HepG2 (cell line): Measurements from ENCODE around the gene SPNS2. TPM values are rescaled to one million over a fixed set of nuclear protein-coding genes. Genes with fewer than 3 reads are reported as not detected.

Experiments used
- ATAC-seq: fragments of 200-7000 bp; cut with Tn5 transposase; 3 replicates; pipeline ENCODE4 v1.9.1; 2020; ENCODE audit warnings: mild to moderate bottlenecking, moderate library complexity
- BruUV-seq: library from RNA; stranded (reverse); fragments of 400-500 nt; replicated peaks from 2 replicates; lab custom pipeline; 2021; lab: Mats Ljungman, UMichigan
- CTCF ChIA-PET: fragments of 300-600 bp; formaldehyde crosslinking; extraction: SDS; loops from one replicate; lab custom pipeline; 2021; ENCODE audit warnings: low total read pairs, inconsistent platforms, low intra/inter-chr PET ratio; lab: Yijun Ruan, JAX
- POLR2A ChIA-PET: fragments of 350-600 bp; sonication (Branson Sonifier 250); formaldehyde crosslinking; loops from one replicate; lab custom pipeline; 2020; ENCODE audit warnings: antibody characterized with exemption, inconsistent platforms; lab: Yijun Ruan, JAX
- DNase-seq: peaks from one replicate; pipeline ENCODE4 v3.0.0-alpha.2; 2015; ENCODE audit warnings: low spot score
- FAIRE-seq: peaks from 3 replicates; lab custom pipeline; 2011; peaks lifted over from hg19 to GRCh38; lab: Jason Lieb, UNC
- H2AFZ ChIP-seq: one replicate; pipeline ENCODE4 v1.6.1; 2011; ENCODE audit warnings: low read length, inconsistent platforms
- H3K27ac ChIP-seq: fragments of 300-600 bp; 3 replicates; pipeline ENCODE4 v1.8.0; 2011; ENCODE audit warnings: mixed run types, mild to moderate bottlenecking, mixed read lengths, low read length, inconsistent platforms; ENCODE audit not compliant: insufficient read depth; ENCODE audit errors: extremely low read length
- H3K27me3 ChIP-seq, 2 experiments: fragments of 200-600 bp in 1 of 2; 2 replicates in 1 of 2; 3 replicates in 1 of 2; pipeline versions ENCODE4 v1.6.0 to v1.8.0; 2011; ENCODE audit warnings: low read length in 2 of 2, mild to moderate bottlenecking in 2 of 2, moderate library complexity in 2 of 2, inconsistent platforms in 1 of 2; ENCODE audit not compliant: insufficient read depth in 2 of 2, control insufficient read depth in 1 of 2
- H3K36me3 ChIP-seq, 2 experiments: fragments of 200-600 bp in 1 of 2; replicated peaks in 1 of 2; 2 replicates in 1 of 2; 3 replicates in 1 of 2; pipeline versions ENCODE4 v1.5.1 to v1.8.0; 2011; ENCODE audit warnings: low read length in 2 of 2, inconsistent platforms in 1 of 2; ENCODE audit not compliant: insufficient read depth in 2 of 2, control insufficient read depth in 1 of 2
- H3K4me1 ChIP-seq: 2 replicates; pipeline ENCODE4 v1.5.1; 2012; ENCODE audit warnings: low read length, inconsistent platforms; ENCODE audit not compliant: insufficient read depth
- H3K4me2 ChIP-seq: 2 replicates; pipeline ENCODE4 v1.6.0; 2011; ENCODE audit warnings: low read depth, low read length, inconsistent platforms
- H3K4me3 ChIP-seq, 3 experiments: fragments of 200-600 bp in 1 of 3; sonication (generic), shearing (Covaris generic) in 1 of 3; replicated peaks in 1 of 3; 2 replicates each; pipeline ENCODE4 v1.5.1; 2011 to 2016; ENCODE audit warnings: low read length in 3 of 3, inconsistent platforms in 2 of 3, low read depth in 2 of 3, mild to moderate bottlenecking in 2 of 3, control low read depth in 1 of 3, mixed read lengths in 1 of 3; ENCODE audit not compliant: insufficient read depth in 1 of 3
- H3K79me2 ChIP-seq: one replicate; pipeline ENCODE4 v1.6.1; 2011; ENCODE audit warnings: low read length, inconsistent platforms; ENCODE audit not compliant: insufficient read depth
- H3K9ac ChIP-seq: 2 replicates; pipeline ENCODE4 v1.6.0; 2011; ENCODE audit warnings: mild to moderate bottlenecking, low read depth, low read length, inconsistent platforms; ENCODE audit not compliant: insufficient read depth
- H3K9me3 ChIP-seq: 2 replicates; pipeline ENCODE4 v1.5.1; 2012; ENCODE audit warnings: mild to moderate bottlenecking, low read length
- H4K20me1 ChIP-seq: 2 replicates; pipeline ENCODE4 v1.6.0; 2011; ENCODE audit warnings: inconsistent platforms, mild to moderate bottlenecking, low read length, moderate library complexity; ENCODE audit not compliant: insufficient read depth
- FOSL2 ChIP-seq: sonication (generic); formaldehyde crosslinking; IDR thresholded peaks from 2 replicates; pipeline ENCODE4 v1.4.0; 2020; ENCODE audit warnings: missing genetic modification reagents
- GPN1 ChIP-seq: sonication (generic); formaldehyde crosslinking; IDR thresholded peaks from 2 replicates; pipeline ENCODE4 v1.5.1; 2020; ENCODE audit warnings: missing genetic modification reagents, borderline replicate concordance
- HIC2 ChIP-seq: sonication (generic); formaldehyde crosslinking; IDR thresholded peaks from 2 replicates; pipeline ENCODE4 v1.9.0; 2022; ENCODE audit warnings: low read depth, missing genetic modification reagents
- NAIF1 ChIP-seq: sonication (generic); formaldehyde crosslinking; IDR thresholded peaks from 2 replicates; pipeline ENCODE4 v1.5.0; 2020; ENCODE audit warnings: mild to moderate bottlenecking, missing genetic modification reagents, borderline replicate concordance
- SAFB2 ChIP-seq: sonication (generic); formaldehyde crosslinking; IDR thresholded peaks from 2 replicates; pipeline ENCODE4 v1.5.1; 2020; ENCODE audit warnings: missing genetic modification reagents, low read depth, mild to moderate bottlenecking, borderline replicate concordance
- TEAD3 ChIP-seq: optimal IDR thresholded peaks from 2 replicates; pipeline ENCODE3; 2016; ENCODE audit warnings: borderline replicate concordance
- ZNF232 ChIP-seq: sonication (generic); formaldehyde crosslinking; IDR thresholded peaks from 2 replicates; pipeline ENCODE4 v1.4.0; 2020; ENCODE audit warnings: missing genetic modification reagents, borderline replicate concordance
- ZNF629 ChIP-seq: sonication (generic); formaldehyde crosslinking; conservative IDR thresholded peaks from 2 replicates; pipeline ENCODE4 v1.5.0; 2020; ENCODE audit warnings: missing genetic modification reagents
- ZNF788 ChIP-seq: sonication (generic); formaldehyde crosslinking; IDR thresholded peaks from 2 replicates; pipeline ENCODE4 v1.5.0; 2020; ENCODE audit warnings: mild to moderate bottlenecking, missing genetic modification reagents, borderline replicate concordance
- whole genome bisulfite sequencing: methylation state at CpG from one replicate; pipeline ENCODE4 v1.1.6; 2017; ENCODE audit warnings: low lambda C conversion rate; 5-methylcytosine and 5-hydroxymethylcytosine counted together
- in situ Hi-C: cut with HindIII; loops from 2 replicates; pipeline ENCODE4 v1.10.0; 2017; ENCODE audit warnings: low pct_unique_long_range_greater_than_20kb; ENCODE audit not compliant: extremely low pct_ligation_motif_present
- intact Hi-C: fragments of 100-400 bp; cut with micrococcal nuclease; formaldehyde crosslinking; loops from one replicate; pipeline ENCODE4 v1.10.0; 2022; ENCODE audit not compliant: unreplicated experiment
- polyA plus RNA-seq, 8 experiments: library from polyadenylated mRNA; depleted of rRNA in 3 of 8; stranded (reverse) in 7 of 8; unstranded in 1 of 8; fragments of >200 nt; fragmentation: Illumina TruSeq in 4 of 8; extraction: Trizol in 4 of 8; gene quantifications; 2 replicates each; pipeline versions ENCODE4 v1.2.1 to v1.2.3, GENCODE V29; 2011 to 2016; ENCODE audit warnings: low read depth in 4 of 8, missing spikeins in 1 of 8, mixed read lengths in 1 of 8; ENCODE audit not compliant: insufficient read depth in 1 of 8
- total RNA-seq, 5 experiments: library from RNA; depleted of rRNA; stranded (reverse); fragments of >200 nt; fragmentation: Illumina TruSeq; extraction: Trizol; gene quantifications; 2 replicates each; pipeline ENCODE4 v1.2.3, GENCODE V29; 2016; ENCODE audit warnings: low read depth in 1 of 5

SPNS2 gene
- total and polyA plus RNA-seq, 2 of the 13 experiments (the other 11 are each of a cell fraction or from before 2014, with no cell fraction given), result 0.01 TPM; not detected in 1

GRCh38 chr17:4482338-4483011 lies 16.2 kb upstream of the SPNS2 start (continued):
- TF ChIP-seq ZNF629 (CRISPR knock-in tag) (no peak), HIC2 (CRISPR knock-in tag) (no peak), ZNF232 (CRISPR knock-in tag) (no peak), SAFB2 (CRISPR knock-in tag) (no peak), NAIF1 (CRISPR knock-in tag) (no peak)

DNA sequence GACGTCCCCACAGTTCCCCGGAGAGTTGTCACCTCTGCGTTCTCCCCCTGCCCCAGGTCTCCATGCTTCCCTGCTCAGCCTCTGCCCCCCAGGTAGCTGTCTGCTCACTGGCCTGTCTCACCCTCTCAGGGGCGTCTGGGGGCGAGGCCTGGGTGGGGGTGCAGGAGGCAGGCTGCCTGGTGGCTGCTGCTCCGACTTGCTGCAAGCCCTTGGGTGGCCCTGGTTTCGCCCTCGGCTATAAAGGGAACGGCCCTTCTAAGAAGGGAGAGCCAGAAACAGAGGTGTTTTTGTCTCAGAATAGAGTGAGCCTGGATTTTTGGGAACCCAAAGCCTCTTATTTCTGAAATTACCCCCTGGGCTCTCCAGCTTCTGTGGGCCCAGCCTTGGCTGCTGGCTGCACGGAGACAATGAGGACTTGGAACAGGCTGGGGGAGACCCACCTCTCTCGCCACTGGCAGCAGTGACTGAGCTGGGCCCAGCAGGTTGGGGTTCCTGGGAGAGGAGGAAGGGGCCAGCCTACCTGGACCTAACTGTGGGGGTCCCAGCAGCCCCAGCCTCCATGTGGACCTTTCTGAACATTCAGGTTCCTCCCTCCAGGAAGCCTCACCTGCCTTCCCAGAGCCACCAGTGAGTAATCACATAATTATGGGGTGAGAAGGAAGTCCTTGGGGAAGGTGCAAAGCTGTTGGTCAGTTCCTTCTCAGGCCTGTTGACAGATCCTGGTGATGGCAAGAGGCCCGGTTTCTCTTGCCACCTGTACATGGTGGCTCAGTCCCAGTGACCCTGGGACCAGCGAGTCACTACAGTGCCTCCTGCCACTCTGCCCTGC lies 15.5 kb upstream of the SPNS2 start:
- in situ Hi-C loops, result loop anchor here (5.0 kb wide), 1 partner anchor 46 kb away; no protein-coding TSS in a partner anchor
- no peak overlapping the region for H3K4me3 ChIP-seq
- TF ChIP-seq TEAD3 (peak; percentile 65), GPN1 (CRISPR knock-in tag) (no peak), FOSL2 (peak; percentile 57), ZNF788 (no peak)
- no peak overlapping the region for H3K27ac ChIP-seq
- BruUV-seq, result no TSS peak
- peaks cover 5 to 41% of the 10 kb centered on the region in 2 experiments; a peak in 3 of 5 replicates for H3K27me3 ChIP-seq
- ATAC-seq, result no peak
- peaks cover 48% of the 10 kb centered on the region for H3K4me1 ChIP-seq
- ChIA-PET CTCF (no interaction called here), POLR2A (no interaction called here)
- no peaks in the 10 kb centered on the region for H4K20me1 ChIP-seq
- no peaks in the 10 kb centered on the region for H3K9me3 ChIP-seq
- no peaks in the 10 kb centered on the region for H3K79me2 ChIP-seq
- DNase-seq, result no peak
- FAIRE-seq, result no peak
- WGBS, result 40% methylated on average over 4 of the region's 13 CpGs
- peak overlapping the region; percentile 2; the same call in 1 of the 2 replicates for H3K4me2 ChIP-seq
- no peaks in the 10 kb centered on the region for H3K36me3 ChIP-seq
- H2AFZ ChIP-seq, result no peak overlapping the region
- no peak overlapping the region for H3K9ac ChIP-seq
- intact Hi-C loops, result loop anchor here (5.0 kb wide), 1 partner anchor 36 kb away; no protein-coding TSS in a partner anchor
